SK-N-SH treated with all-trans-retinoic acid at 6 μM for 48 hours (cell line): ENCODE measurements around the gene HIF1AN.

Experiments
- ATAC-seq: fragments of 200-7000 bp; cut with Tn5 transposase; 3 replicates; pipeline ENCODE4 v1.9.1; 2020; ENCODE audit warnings: mild to moderate bottlenecking, moderate library complexity
- ARNTL ChIP-seq: fragments of 450-650 bp; formaldehyde crosslinking; IDR thresholded peaks from 2 replicates; pipeline ENCODE4 v1.5.0; 2020; ENCODE audit warnings: low read depth, mild to moderate bottlenecking, moderate library complexity, borderline replicate concordance
- BACH2 ChIP-seq: fragments of 250-450 bp; sonication (Bioruptor Pico); IDR thresholded peaks from 2 replicates; pipeline ENCODE4 v1.9.0; 2021; ENCODE audit warnings: mild to moderate bottlenecking, borderline replicate concordance
- CSDC2 ChIP-seq: fragments of 250-450 bp; sonication (Bioruptor Pico); IDR thresholded peaks from 2 replicates; pipeline ENCODE4 v1.5.0; 2020; ENCODE audit warnings: mild to moderate bottlenecking, moderate library complexity
- CSRNP3 ChIP-seq: fragments of 250-450 bp; sonication (Bioruptor Pico); IDR thresholded peaks from 2 replicates; pipeline ENCODE4 v1.5.1; 2021; ENCODE audit warnings: mild to moderate bottlenecking, moderate library complexity
- ESRRG ChIP-seq: fragments of 250-450 bp; sonication (Bioruptor Pico); IDR thresholded peaks from 2 replicates; pipeline ENCODE4 v1.6.1; 2021; ENCODE audit warnings: mild to moderate bottlenecking
- GLIS3 ChIP-seq: fragments of 250-450 bp; sonication (Bioruptor Pico); IDR thresholded peaks from 2 replicates; pipeline ENCODE4 v1.5.0; 2020; ENCODE audit warnings: mild to moderate bottlenecking, moderate library complexity
- ISL1 ChIP-seq: fragments of 250-450 bp; sonication (Bioruptor Pico); IDR thresholded peaks from 2 replicates; pipeline ENCODE4 v2.1.2; 2022; ENCODE audit warnings: mild to moderate bottlenecking, moderate library complexity
- OSR1 ChIP-seq: fragments of 250-450 bp; sonication (Bioruptor Pico); IDR thresholded peaks from 2 replicates; pipeline ENCODE4 v1.8.0; 2022; ENCODE audit warnings: moderate library complexity, mild to moderate bottlenecking, inconsistent platforms
- PPARA ChIP-seq: fragments of 250-450 bp; sonication (Bioruptor Pico); IDR thresholded peaks from 2 replicates; pipeline ENCODE4 v1.5.0; 2020; ENCODE audit warnings: mild to moderate bottlenecking, borderline replicate concordance
- RARB ChIP-seq: fragments of 250-450 bp; sonication (Bioruptor Pico); IDR thresholded peaks from 2 replicates; pipeline ENCODE4 v1.8.0; 2021; ENCODE audit warnings: mild to moderate bottlenecking, moderate library complexity
- SNAI2 ChIP-seq: fragments of 250-450 bp; sonication (Bioruptor Pico); IDR thresholded peaks from 2 replicates; pipeline ENCODE4 v1.5.0; 2020; ENCODE audit warnings: mild to moderate bottlenecking, moderate library complexity
- TCF4 ChIP-seq: fragments of 250-450 bp; sonication (Bioruptor Pico); IDR thresholded peaks from 2 replicates; pipeline ENCODE4 v1.8.0; 2021; ENCODE audit warnings: mild to moderate bottlenecking, moderate library complexity, borderline replicate concordance
- TOX ChIP-seq: fragments of 250-450 bp; sonication (Bioruptor Pico); IDR thresholded peaks from 2 replicates; pipeline ENCODE4 v1.8.0; 2021; ENCODE audit warnings: mild to moderate bottlenecking, moderate library complexity, borderline replicate concordance
- ZC3H10 ChIP-seq: fragments of 250-450 bp; sonication (Bioruptor Pico); IDR thresholded peaks from 2 replicates; pipeline ENCODE4 v1.5.1; 2021; ENCODE audit warnings: mild to moderate bottlenecking, moderate library complexity
- ZFP3 ChIP-seq: fragments of 250-450 bp; sonication (Bioruptor Pico); IDR thresholded peaks from 2 replicates; pipeline ENCODE4 v1.5.0; 2020; ENCODE audit warnings: mild to moderate bottlenecking, moderate library complexity
- ZFP30 ChIP-seq: fragments of 450-650 bp; formaldehyde crosslinking; IDR thresholded peaks from 2 replicates; pipeline ENCODE4 v1.5.0; 2022; ENCODE audit warnings: mild to moderate bottlenecking, moderate library complexity
- ZNF70 ChIP-seq: fragments of 450-650 bp; formaldehyde crosslinking; IDR thresholded peaks from 2 replicates; pipeline ENCODE4 v1.5.0; 2020; ENCODE audit warnings: mild to moderate bottlenecking, moderate library complexity
- ZNF8 ChIP-seq: fragments of 450-650 bp; formaldehyde crosslinking; IDR thresholded peaks from 2 replicates; pipeline ENCODE4 v1.5.0; 2020; ENCODE audit warnings: mild to moderate bottlenecking, moderate library complexity
- TF ChIP-seq, protein P1 (sequence below): fragments of 250-450 bp; sonication (Bioruptor Pico); IDR thresholded peaks from 2 replicates; pipeline ENCODE4 v1.5.1; 2020; ENCODE audit warnings: low read depth, mild to moderate bottlenecking, moderate library complexity
- TF ChIP-seq, protein P2 (sequence below): fragments of 250-450 bp; sonication (Bioruptor Pico); IDR thresholded peaks from 2 replicates; pipeline ENCODE4 v1.8.0; 2021; ENCODE audit warnings: low read depth, mild to moderate bottlenecking, moderate library complexity, borderline replicate concordance
- TF ChIP-seq, protein P3 (sequence below): fragments of 250-450 bp; sonication (Bioruptor Pico); IDR thresholded peaks from 2 replicates; pipeline ENCODE4 v1.5.0; 2020; ENCODE audit warnings: mild to moderate bottlenecking, moderate library complexity

The HIF1AN gene

DNA sequence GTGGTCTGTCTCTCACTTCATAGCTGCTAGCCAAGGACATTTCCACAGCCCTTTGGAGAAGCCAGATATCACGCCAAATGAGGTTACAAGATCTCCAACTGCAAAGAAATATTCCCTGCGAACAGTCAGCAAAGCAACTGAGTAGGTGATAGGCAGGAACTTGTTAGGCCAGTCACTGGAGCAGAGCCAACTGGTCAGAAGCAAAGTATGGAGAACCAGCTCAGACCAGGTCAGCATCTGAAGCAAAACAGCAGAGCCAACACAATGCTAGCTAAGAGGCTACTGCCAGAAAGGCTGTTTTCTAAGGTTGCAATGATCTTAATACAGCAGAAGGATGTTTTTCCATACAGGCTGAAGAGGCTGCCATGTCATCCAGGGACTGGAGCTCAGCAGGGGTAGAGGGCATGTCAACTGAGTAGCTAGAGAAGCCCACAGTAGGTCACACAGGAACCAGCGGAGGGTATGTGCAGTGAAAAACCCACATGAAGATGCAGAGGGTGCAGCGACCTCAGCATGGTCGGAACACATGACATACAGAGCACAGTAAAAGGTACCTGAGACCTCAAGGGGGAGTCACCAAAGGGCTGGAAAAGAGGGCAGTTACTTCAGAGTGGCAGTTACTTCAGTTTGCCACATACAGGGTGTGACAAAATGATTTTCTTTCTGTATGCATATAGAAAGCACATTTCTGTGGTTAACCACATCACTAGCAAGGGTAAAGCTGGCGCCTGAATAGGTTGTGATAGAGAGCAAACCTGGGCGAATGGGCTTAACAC, 25.0 kb upstream of the HIF1AN start:
- ATAC-seq, result no peak
- TF ChIP-seq TOX (no peak), SNAI2 (CRISPR knock-in tag) (no peak), CSDC2 (no peak), BACH2 (CRISPR knock-in tag) (no peak), CSRNP3 (CRISPR knock-in tag) (no peak), OSR1 (CRISPR knock-in tag) (no peak), TCF4 (CRISPR knock-in tag) (no peak), ZC3H10 (no peak), ZNF70 (CRISPR knock-in tag) (no peak), ZFP30 (CRISPR knock-in tag) (no peak), ESRRG (CRISPR knock-in tag) (no peak), GLIS3 (CRISPR knock-in tag) (no peak), ARNTL (no peak)
- TF ChIP-seq, protein P1, sequence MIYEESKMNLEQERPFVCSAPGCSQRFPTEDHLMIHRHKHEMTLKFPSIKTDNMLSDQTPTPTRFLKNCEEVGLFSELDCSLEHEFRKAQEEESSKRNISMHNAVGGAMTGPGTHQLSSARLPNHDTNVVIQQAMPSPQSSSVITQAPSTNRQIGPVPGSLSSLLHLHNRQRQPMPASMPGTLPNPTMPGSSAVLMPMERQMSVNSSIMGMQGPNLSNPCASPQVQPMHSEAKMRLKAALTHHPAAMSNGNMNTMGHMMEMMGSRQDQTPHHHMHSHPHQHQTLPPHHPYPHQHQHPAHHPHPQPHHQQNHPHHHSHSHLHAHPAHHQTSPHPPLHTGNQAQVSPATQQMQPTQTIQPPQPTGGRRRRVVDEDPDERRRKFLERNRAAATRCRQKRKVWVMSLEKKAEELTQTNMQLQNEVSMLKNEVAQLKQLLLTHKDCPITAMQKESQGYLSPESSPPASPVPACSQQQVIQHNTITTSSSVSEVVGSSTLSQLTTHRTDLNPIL (CRISPR knock-in tag), result no peak
- TF ChIP-seq, protein P2, sequence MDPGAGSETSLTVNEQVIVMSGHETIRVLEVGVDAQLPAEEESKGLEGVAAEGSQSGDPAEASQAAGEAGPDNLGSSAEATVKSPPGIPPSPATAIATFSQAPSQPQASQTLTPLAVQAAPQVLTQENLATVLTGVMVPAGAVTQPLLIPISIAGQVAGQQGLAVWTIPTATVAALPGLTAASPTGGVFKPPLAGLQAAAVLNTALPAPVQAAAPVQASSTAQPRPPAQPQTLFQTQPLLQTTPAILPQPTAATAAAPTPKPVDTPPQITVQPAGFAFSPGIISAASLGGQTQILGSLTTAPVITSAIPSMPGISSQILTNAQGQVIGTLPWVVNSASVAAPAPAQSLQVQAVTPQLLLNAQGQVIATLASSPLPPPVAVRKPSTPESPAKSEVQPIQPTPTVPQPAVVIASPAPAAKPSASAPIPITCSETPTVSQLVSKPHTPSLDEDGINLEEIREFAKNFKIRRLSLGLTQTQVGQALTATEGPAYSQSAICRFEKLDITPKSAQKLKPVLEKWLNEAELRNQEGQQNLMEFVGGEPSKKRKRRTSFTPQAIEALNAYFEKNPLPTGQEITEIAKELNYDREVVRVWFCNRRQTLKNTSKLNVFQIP (CRISPR knock-in tag), result no peak
- TF ChIP-seq, protein P3, sequence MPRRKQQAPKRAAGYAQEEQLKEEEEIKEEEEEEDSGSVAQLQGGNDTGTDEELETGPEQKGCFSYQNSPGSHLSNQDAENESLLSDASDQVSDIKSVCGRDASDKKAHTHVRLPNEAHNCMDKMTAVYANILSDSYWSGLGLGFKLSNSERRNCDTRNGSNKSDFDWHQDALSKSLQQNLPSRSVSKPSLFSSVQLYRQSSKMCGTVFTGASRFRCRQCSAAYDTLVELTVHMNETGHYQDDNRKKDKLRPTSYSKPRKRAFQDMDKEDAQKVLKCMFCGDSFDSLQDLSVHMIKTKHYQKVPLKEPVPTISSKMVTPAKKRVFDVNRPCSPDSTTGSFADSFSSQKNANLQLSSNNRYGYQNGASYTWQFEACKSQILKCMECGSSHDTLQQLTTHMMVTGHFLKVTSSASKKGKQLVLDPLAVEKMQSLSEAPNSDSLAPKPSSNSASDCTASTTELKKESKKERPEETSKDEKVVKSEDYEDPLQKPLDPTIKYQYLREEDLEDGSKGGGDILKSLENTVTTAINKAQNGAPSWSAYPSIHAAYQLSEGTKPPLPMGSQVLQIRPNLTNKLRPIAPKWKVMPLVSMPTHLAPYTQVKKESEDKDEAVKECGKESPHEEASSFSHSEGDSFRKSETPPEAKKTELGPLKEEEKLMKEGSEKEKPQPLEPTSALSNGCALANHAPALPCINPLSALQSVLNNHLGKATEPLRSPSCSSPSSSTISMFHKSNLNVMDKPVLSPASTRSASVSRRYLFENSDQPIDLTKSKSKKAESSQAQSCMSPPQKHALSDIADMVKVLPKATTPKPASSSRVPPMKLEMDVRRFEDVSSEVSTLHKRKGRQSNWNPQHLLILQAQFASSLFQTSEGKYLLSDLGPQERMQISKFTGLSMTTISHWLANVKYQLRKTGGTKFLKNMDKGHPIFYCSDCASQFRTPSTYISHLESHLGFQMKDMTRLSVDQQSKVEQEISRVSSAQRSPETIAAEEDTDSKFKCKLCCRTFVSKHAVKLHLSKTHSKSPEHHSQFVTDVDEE (CRISPR knock-in tag), result no peak
- TF ChIP-seq, all 23 proteins: peak for 0

DNA sequence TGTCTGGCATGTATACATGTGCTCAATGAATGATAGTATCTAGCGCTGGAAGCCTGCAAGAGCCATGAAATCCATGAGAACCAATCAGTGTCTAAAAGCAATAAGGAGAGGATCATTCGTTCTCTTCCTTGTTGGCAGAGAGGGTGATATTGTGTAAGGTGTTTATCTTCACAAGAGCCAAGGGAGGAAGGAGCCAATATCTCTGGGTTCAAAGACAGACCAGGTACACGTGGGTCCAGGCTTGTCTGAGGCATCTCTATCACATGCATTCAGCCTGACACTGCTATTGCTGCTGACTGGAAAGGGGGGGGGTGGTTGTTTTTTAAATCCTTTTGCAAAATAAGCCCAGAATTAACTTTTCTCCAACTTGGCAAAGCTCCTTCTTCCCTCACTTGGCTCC, 20.1 kb upstream of the HIF1AN start:
- ATAC-seq, result no peak
- no peak for TF ChIP-seq RARB (CRISPR knock-in tag)
- no peak for TF ChIP-seq ZC3H10
- TF ChIP-seq CSRNP3 (CRISPR knock-in tag), result no peak
- TF ChIP-seq, protein P1 (CRISPR knock-in tag), result no peak
- TF ChIP-seq, protein P3 (CRISPR knock-in tag), result no peak
- TF ChIP-seq, protein P2 (CRISPR knock-in tag), result no peak
- TF ChIP-seq ARNTL, result no peak
- no peak for TF ChIP-seq ESRRG (CRISPR knock-in tag)
- TF ChIP-seq ZNF8 (CRISPR knock-in tag), result no peak
- TF ChIP-seq GLIS3 (CRISPR knock-in tag), result no peak
- TF ChIP-seq ZNF70 (CRISPR knock-in tag), result no peak
- TF ChIP-seq TOX, result no peak
- TF ChIP-seq PPARA (CRISPR knock-in tag), result no peak
- no peak for TF ChIP-seq ZFP3 (CRISPR knock-in tag)
- TF ChIP-seq OSR1 (CRISPR knock-in tag), result no peak
- no peak for TF ChIP-seq ISL1 (CRISPR knock-in tag)
- TF ChIP-seq BACH2 (CRISPR knock-in tag), result no peak
